GM19193 (cell line): ENCODE data around the gene PPP1R12C.

Source experiments
- POLR2A ChIP-seq: IDR thresholded peaks from 4 replicates; pipeline ENCODE4 v1.6.1; 2011; ENCODE audit not compliant: insufficient read depth, insufficient read length; ENCODE audit errors: extremely low read depth

The PPP1R12C gene

DNA sequence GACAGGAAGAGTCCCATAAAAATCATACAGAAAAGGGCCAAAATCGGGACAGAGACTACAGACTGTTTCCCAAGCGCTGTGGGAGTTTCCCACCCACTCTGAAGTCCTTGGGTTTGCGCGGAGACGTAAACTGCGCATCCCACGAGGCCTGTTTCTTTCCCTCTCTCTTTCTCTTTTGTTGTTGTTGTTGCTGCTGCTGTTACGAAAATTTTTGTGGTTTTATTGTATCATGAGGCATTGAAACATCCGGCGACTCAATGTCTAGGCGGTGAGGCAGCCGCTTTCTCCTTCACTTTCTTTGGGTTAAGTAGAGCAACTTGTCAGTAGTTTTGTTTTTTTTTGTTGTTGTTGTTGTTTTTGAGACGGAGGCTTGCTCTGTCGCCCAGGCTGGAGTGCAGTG, 1.6 kb upstream of the PPP1R12C start:
- TF ChIP-seq POLR2A = no peak

DNA sequence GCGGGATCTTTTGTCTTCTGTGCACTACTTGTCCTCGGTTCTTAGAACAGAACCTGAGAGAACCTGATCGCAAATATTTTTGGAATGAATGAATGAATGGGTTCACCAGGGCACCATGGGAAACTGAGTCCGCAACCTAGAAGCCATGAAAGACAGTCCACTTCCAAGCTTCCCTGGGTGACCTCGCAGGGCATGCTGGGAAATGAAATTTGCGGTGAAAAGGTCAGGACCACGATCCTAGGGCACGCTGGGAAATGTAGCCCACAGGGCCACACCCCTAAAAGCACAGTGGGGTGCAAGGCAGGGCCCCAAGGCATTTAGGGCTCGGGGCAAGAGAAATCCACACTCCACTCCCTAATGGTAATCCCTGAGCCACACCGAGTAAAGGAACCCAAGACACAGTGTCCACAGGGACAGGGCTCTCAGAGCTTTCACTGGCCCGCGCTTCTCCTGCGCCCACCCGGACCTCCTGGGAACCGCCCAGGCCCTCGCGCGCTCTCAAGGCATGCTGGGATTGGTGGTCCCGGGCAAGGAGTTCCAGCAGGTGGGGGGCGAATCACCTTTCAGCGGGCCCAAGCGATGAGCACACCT, 1.1 kb upstream of the PPP1R12C start:
- TF ChIP-seq POLR2A = no peak

DNA sequence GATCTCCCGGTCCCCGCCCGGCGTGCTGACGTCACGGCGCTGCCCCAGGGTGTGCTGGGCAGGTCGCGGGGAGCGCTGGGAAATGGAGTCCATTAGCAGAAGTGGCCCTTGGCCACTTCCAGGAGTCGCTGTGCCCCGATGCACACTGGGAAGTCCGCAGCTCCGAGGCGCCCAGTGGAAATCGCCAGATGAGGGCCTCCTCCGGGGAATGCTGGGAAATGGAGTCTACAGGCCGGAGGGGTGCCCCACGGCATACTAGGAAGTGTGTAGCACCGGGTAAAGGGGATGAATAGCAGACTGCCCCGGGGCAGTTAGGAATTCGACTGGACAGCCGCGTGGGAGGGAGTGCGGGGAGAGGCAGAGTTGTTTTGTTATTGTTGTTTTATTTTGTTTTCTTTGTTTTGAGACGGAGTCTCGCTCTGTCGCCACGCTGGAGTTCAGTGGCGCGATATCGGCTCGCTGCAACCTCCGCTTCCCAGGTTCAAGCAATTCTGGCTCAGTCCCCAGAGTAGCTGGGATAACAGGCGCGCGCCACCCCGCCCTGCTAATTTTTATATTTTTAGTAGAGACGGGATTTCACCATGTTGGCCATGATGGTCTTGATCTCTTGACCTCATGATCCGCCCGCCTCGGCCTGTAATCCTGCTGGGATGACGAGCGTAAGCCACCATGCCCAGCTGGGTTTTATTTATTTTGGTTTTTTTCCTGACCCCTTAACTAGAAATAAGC, 390 bp upstream of the PPP1R12C start:
- TF ChIP-seq POLR2A = peak; percentile 71

DNA sequence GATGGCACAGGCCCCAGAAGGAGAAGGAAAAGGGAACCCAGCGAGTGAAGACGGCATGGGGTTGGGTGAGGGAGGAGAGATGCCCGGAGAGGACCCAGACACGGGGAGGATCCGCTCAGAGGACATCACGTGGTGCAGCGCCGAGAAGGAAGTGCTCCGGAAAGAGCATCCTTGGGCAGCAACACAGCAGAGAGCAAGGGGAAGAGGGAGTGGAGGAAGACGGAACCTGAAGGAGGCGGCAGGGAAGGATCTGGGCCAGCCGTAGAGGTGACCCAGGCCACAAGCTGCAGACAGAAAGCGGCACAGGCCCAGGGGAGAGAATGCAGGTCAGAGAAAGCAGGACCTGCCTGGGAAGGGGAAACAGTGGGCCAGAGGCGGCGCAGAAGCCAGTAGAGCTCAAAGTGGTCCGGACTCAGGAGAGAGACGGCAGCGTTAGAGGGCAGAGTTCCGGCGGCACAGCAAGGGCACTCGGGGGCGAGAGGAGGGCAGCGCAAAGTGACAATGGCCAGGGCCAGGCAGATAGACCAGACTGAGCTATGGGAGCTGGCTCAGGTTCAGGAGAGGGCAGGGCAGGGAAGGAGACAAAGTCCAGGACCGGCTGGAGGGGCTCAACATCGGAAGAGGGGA, 1.1 kb downstream of the PPP1R12C start:
- TF ChIP-seq POLR2A = no peak

DNA sequence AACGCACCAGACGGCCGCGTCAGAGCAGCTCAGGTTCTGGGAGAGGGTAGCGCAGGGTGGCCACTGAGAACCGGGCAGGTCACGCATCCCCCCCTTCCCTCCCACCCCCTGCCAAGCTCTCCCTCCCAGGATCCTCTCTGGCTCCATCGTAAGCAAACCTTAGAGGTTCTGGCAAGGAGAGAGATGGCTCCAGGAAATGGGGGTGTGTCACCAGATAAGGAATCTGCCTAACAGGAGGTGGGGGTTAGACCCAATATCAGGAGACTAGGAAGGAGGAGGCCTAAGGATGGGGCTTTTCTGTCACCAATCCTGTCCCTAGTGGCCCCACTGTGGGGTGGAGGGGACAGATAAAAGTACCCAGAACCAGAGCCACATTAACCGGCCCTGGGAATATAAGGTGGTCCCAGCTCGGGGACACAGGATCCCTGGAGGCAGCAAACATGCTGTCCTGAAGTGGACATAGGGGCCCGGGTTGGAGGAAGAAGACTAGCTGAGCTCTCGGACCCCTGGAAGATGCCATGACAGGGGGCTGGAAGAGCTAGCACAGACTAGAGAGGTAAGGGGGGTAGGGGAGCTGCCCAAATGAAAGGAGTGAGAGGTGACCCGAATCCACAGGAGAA, 1.9 kb downstream of the PPP1R12C start:
- TF ChIP-seq POLR2A = no peak

DNA sequence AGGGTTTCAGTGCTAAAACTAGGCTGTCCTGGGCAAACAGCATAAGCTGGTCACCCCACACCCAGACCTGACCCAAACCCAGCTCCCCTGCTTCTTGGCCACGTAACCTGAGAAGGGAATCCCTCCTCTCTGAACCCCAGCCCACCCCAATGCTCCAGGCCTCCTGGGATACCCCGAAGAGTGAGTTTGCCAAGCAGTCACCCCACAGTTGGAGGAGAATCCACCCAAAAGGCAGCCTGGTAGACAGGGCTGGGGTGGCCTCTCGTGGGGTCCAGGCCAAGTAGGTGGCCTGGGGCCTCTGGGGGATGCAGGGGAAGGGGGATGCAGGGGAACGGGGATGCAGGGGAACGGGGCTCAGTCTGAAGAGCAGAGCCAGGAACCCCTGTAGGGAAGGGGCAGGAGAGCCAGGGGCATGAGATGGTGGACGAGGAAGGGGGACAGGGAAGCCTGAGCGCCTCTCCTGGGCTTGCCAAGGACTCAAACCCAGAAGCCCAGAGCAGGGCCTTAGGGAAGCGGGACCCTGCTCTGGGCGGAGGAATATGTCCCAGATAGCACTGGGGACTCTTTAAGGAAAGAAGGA, 2.8 kb downstream of the PPP1R12C start:
- TF ChIP-seq POLR2A = no peak

DNA sequence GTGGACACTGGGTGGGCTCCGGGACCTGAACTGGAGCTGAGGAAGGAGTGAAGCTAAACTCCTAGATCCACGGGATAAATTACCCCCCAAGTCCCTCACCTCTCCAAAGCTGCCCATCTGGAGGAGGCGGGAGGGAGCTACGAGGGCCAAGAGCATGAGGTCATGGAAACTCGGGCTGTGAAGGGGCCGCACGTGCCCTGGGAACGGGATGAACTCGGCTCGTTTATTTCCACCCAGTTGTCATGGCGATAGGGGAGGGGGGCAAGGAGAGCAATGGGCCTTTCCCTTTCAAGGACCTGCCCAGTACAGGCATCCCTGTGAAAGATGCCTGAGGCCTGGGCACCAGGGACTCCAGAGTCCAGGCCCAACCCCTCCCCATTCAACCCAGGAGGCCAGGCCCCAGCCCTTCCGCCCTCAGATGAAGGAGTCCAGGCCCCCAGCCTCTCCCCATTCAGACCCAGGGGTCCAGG, 3.8 kb downstream of the PPP1R12C start:
- TF ChIP-seq POLR2A = no peak

DNA sequence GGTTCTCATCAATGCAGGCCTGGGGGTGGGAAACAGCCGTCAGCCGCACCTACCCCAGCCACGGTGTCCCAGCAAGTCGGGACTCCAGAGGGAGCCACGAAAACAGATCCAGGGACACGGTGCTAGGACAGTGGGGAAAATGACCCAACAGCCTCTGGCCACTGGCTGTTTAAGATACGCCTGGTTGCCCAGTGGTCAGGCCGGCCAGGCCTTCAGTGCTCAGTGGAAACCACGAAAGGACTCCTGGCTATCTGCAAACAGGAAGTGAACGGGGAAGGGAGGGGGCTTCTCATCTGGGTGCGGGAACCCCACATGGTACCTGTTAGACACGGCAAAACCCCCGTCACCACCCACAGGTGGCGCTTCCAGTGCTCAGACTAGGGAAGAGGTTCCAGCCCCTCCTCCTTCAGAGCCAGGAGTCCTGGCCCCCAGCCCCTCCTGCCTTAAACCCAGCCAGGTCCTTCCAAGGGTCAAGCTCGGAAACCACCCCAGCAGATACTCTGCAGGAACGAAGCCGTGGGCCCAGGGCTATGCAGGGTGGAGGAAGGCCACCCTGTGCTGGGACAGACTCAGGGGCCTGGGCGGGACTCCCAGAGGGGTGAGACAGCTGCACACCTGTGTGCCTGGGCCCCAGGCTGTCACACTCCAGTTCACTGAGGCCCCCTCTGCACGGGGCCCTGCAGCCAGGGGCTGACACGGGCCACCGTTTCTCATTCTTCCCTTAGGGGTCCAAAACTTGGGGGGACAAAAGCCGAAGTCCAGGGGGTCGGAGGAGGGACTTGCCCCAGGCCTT, 4.5 kb downstream of the PPP1R12C start:
- no peak for TF ChIP-seq POLR2A

DNA sequence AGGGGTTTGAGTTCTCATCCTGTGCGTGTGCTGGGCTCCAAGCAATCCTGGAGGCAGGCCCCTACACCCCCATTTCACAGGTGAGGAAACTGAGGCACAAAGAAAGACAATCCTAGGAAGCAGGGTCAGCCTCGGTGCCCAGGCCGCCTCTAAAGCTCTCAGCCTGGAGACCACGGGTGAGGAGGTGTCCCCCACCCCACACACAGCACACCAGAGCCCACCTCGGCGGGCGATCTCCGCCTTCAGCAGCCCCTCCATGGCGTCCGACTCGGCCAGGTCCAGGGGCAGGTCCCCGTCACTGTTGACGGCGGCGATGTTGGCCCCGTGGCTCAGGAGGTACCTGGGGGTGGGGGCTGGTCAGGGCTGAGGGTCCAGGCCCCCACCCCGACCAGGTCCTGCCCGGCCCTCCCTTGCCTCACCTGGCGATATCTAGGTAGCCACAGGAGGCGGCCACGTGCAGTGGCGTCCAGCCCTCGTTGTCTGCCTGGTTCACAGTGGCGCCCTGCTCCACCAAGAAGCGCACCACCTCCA, 5.1 kb downstream of the PPP1R12C start:
- TF ChIP-seq POLR2A = no peak

DNA sequence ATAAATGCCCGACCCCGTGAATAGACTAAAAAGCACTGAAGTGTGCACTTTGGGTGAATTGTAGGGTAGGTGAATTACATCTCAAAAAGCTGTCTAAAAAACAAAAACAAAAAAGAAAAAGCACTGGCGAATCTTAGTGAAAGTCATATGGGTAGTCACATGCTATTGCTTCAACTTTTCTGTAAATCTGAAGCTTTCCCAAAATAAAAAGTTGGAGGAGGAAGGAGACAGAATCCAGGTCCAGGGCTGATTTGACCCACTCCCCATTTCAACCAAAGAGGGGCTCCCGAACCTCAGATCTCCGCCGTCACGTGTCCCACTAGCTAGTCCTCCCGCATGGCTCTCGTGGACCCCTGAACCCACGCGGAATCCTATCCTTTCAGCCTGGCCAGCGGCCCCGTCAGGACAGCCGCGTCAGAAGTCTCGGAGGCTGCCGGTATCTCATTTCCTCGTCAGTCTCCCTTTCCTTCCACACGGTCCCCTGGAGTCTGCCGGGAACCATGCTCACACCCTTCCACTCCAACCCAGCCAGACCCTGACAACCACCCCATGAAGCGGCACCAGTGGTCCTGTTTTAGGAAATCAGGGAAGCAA, 6.1 kb downstream of the PPP1R12C start:
- no peak for TF ChIP-seq POLR2A

DNA sequence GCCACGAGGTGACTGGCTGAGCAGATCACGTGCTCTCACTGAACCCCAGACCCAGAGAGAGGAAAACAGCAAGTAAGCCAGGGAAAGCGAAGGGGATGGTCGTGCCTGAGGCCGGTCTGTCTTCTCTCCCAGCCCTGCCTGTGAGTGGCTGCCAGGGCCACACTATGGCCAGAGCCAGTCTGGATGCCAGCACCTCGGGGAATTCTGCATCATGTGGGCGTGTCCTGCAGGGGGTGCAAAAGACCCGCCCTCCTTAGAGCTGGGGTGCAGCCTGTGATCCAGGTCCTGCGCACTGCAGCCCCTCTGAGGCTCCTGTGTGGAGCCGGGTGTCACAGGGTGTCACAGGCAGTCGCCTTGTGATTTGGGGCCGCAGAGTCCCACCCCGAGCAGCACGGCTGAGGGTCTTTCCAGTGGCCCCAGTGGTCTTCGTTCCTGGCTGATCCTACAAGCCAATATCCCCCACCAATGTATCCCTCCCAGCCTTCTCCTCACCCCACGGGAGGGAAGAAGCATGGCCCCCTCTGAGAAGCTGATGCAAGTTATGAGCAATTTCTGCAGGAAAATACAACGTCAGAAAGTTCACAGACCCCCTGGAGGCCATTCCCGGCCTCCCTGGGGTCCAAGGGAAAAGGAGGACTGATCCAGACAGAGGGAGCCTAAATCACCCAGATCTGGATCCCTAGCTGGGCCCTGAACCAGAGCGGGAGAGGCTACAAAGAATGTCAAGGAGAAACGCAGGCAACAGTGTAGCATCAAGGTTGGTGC, 7.7 kb downstream of the PPP1R12C start:
- TF ChIP-seq POLR2A = no peak

DNA sequence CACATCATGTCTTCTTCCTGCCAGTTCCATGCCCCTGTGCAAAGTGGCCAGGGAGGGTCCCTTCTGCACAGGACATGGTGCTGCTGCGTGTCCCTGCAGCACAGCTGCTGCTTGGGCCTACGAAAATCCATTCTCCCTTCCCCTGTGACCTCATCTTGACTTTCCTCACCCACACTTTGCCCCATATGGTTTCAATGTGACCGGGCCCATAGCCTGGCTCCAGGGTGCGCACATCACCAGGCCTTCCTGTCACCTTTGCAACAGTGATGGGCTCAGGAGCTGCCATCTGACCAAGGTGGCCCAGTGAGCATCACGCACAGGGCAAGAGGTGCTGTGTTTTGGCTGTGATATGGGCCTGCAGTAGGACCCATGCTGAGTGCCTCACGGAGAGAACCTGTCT, 10.8 kb downstream of the PPP1R12C start:
- no peak for TF ChIP-seq POLR2A

DNA sequence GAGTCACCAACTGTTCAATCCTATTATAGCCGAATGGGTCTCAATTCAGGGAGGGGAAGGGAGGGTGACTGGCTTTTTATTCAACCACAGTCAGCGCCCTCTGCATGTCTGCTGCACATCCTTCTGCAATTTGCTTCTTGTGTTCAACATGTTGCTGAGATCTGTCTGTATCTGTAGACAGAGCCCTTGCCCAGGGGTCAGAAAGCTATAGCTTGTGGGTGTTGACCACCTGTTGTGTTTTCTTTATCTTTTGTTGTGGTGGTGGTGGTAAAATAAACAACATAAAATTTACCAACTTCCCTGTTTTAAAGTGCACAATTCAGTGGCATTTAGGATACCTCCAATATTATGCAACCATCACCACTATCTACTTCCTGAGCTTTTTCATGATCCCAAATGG, 12.2 kb downstream of the PPP1R12C start:
- no peak for TF ChIP-seq POLR2A

DNA sequence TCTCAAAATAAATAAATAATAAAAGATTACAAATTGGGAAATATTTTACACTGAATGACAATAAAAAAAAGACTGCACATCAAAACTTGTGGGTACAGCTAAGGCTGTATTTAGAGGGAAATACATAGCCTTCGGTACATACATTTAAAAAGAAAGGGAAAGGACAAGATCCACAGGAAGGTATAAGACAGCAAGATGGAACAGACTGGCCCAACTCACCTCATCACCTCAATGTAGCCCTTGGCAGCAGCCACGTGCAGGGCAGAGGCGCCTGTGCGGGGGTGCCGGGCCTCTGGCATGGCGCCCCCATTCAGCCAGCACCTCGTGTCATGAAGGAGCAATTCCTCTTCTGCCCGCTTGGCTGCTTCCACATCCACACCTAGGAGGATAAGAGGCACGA, 14.2 kb downstream of the PPP1R12C start:
- TF ChIP-seq POLR2A = no peak

DNA sequence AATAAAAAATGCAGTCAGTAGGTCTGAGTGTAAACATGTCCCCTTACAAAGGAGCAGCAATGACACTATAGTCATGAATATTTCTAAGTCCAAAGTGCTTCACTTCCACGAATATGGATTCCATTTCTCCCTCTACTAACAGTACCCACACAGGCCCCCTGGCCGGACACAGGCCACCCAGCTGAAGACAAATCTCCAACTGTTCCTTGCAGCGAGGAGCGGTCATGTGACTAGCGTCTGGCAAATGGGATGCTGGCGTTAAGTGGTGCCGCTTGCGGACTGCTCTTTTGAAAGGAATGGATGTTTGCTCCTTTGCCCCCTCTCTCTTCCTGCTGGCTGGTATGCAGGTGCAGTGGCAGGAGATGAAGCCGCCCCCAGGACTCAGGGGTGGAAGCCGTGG, 16.2 kb downstream of the PPP1R12C start:
- TF ChIP-seq POLR2A = no peak
